ENCODE data around the gene PDCD11. TPM values are rescaled to one million over a fixed set of nuclear protein-coding genes. Genes with fewer than 3 reads are reported as not detected.

Gene PDCD11
- total and polyA plus RNA-seq, 2 experiments from 2014 or later = 17.5 to 26.6 TPM

DNA sequence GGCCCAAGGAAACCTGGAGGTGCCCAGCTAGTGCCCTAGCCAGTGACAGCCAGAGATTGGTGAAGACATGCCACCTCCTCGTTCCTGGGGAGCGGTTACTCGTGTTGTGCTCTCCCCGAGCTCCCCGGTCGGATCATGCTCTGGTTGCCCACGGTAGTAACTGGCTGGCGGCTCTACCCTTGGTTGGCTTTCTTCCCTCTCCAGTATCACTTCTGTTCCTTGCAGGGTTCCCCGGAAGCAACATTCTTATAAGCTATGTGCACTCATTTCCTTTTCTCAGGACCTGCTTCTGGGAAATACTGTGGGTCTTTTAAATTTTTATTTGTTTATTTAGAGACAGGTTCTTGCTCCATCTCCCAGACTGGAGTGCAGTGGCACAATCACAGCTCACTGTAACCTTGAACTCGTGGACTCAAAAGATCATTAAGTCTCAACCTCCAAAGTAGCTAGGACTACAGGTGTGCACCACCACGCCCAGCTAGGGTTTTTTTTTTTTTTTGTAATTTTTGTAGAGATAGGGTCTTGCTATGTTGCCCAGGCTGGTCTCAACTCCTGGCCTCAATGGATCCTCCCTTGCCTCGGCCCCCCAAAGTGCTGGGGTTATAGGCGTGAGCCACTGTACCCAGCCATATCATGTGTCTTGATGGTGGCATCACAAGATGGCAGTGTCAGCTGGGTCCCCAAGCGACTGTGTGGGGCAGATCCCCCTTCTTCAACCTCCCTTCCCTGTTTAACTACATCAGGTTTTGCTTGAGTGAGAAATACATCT lies 69.2 kb downstream of the PDCD11 start:
- Histone ChIP-seq H3K36me3 (ENCODE audit: low read depth) (no peaks in the 10 kb centered on the region), H3K9me2 (ENCODE audit: insufficient read depth) (no peaks in the 10 kb centered on the region), H3K27ac (no peak overlapping the region), H3K9me3 (ENCODE audit: low read depth) (no peaks in the 10 kb centered on the region), H3K27me3 (replicated peaks; ENCODE audit: insufficient read depth) (no peaks in the 10 kb centered on the region), H4K20me1 (ENCODE audit: insufficient read depth) (no peaks in the 10 kb centered on the region), H3F3A (ENCODE audit: insufficient read depth) (no peaks in the 10 kb centered on the region), H3K9ac (no peak overlapping the region), H3K79me2 (ENCODE audit: insufficient read depth) (no peaks in the 10 kb centered on the region), H3K4me1 (ENCODE audit: insufficient read depth) (no peaks in the 10 kb centered on the region), H2AFZ (no peak overlapping the region), H3K4me3 (no peak overlapping the region), H3K4me2 (ENCODE audit: unreplicated experiment) (no peak overlapping the region)
- in situ Hi-C loops (cut with MboI) = no loop called here
- 77 to 89% methylated on average over 13 to 14 of the region's 14 CpGs for WGBS, 2 experiments (ENCODE audit: low coverage in 1 of 2, low lambda C conversion rate in 2 of 2, missing lambda C conversion rate in 2 of 2)
- TF ChIP-seq EZH2 (IDR thresholded peaks at IDR 0.05; ENCODE audit: insufficient read depth, poor library complexity, severe bottlenecking) (no peak), EZH2phosphoT487 (IDR thresholded peaks at IDR 0.05; ENCODE audit: insufficient read depth, low read depth) (no peak)
- DNase-seq = no peak

DNA sequence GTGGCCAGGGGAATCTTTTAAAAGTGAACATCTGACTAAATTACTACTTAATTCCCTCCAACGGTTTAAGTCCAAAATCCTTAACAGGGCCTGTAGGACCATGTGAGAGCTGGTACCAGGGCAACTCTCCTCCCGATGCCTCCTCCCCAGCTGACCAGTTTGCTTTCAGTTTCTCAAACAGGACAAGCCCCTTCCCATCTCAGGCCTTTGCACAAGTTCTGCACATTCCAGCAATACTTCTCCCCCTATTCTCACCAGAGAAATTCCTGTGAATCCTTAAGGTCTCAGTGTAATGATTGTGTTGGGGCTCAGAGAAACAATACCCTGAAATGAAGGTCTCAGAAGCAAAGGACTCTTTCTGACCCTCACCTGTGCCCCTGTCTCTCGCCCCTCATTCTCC lies 70.3 kb downstream of the PDCD11 start:
- H2AFZ ChIP-seq = no peak overlapping the region
- no peaks in the 10 kb centered on the region for H3K9me3 ChIP-seq (ENCODE audit: low read depth)
- no peak overlapping the region for H3K4me2 ChIP-seq (ENCODE audit: unreplicated experiment)
- no peaks in the 10 kb centered on the region for H3K36me3 ChIP-seq (ENCODE audit: low read depth)
- no peak for TF ChIP-seq EZH2 (IDR thresholded peaks at IDR 0.05; ENCODE audit: insufficient read depth, poor library complexity, severe bottlenecking)
- TF ChIP-seq EZH2phosphoT487 (IDR thresholded peaks at IDR 0.05; ENCODE audit: insufficient read depth, low read depth) = no peak
- no peak overlapping the region for H3K4me3 ChIP-seq
- no peaks in the 10 kb centered on the region for H3K79me2 ChIP-seq (ENCODE audit: insufficient read depth)
- no peaks in the 10 kb centered on the region for H3K9me2 ChIP-seq (ENCODE audit: insufficient read depth)
- no peak overlapping the region for H3K9ac ChIP-seq
- H3F3A ChIP-seq (ENCODE audit: insufficient read depth) = no peaks in the 10 kb centered on the region
- WGBS, 2 experiments (ENCODE audit: low coverage in 1 of 2, low lambda C conversion rate in 2 of 2, missing lambda C conversion rate in 2 of 2) = 72 to 77% methylated on average over 3 of the region's 3 CpGs
- no peaks in the 10 kb centered on the region for H3K27me3 ChIP-seq (replicated peaks; ENCODE audit: insufficient read depth)
- no peak overlapping the region for H3K27ac ChIP-seq
- in situ Hi-C loops (cut with MboI) = no loop called here
- H4K20me1 ChIP-seq (ENCODE audit: insufficient read depth) = no peaks in the 10 kb centered on the region
- H3K4me1 ChIP-seq (ENCODE audit: insufficient read depth) = no peaks in the 10 kb centered on the region
- no peak for DNase-seq

DNA sequence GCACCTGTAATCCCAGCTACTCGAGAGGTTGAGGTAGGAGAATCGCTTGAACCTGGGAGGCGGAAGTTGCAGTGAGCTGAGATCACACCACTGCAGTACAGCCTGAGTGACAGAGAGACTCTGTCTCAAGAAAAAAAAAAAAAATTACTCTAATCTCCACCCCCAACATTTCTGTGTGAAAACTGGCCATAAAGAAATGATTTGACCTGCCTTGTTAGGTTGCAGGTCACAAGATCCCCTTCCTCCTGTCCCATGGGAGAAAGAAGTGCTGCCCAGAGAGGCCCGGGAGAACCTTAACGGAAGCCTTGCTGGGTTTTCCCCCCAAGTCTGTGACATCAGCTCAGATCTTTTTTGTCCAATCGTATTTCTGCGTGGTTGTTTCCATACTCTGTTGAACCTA lies 71.0 kb downstream of the PDCD11 start:
- Histone ChIP-seq H2AFZ (no peak overlapping the region), H3K36me3 (ENCODE audit: low read depth) (no peaks in the 10 kb centered on the region), H3K27ac (no peak overlapping the region), H3K27me3 (replicated peaks; ENCODE audit: insufficient read depth) (no peaks in the 10 kb centered on the region), H3K4me1 (ENCODE audit: insufficient read depth) (no peaks in the 10 kb centered on the region), H3K4me2 (ENCODE audit: unreplicated experiment) (no peak overlapping the region), H3K9ac (no peak overlapping the region), H4K20me1 (ENCODE audit: insufficient read depth) (no peaks in the 10 kb centered on the region), H3K9me3 (ENCODE audit: low read depth) (no peaks in the 10 kb centered on the region), H3K79me2 (ENCODE audit: insufficient read depth) (no peaks in the 10 kb centered on the region), H3F3A (ENCODE audit: insufficient read depth) (no peaks in the 10 kb centered on the region), H3K4me3 (no peak overlapping the region), H3K9me2 (ENCODE audit: insufficient read depth) (no peaks in the 10 kb centered on the region)
- no peak for DNase-seq
- WGBS, 2 experiments (ENCODE audit: low coverage in 1 of 2, low lambda C conversion rate in 2 of 2, missing lambda C conversion rate in 2 of 2) = 86 to 91% methylated on average over 7 of the region's 7 CpGs
- TF ChIP-seq EZH2phosphoT487 (IDR thresholded peaks at IDR 0.05; ENCODE audit: insufficient read depth, low read depth) = no peak
- in situ Hi-C loops (cut with MboI) = no loop called here

DNA sequence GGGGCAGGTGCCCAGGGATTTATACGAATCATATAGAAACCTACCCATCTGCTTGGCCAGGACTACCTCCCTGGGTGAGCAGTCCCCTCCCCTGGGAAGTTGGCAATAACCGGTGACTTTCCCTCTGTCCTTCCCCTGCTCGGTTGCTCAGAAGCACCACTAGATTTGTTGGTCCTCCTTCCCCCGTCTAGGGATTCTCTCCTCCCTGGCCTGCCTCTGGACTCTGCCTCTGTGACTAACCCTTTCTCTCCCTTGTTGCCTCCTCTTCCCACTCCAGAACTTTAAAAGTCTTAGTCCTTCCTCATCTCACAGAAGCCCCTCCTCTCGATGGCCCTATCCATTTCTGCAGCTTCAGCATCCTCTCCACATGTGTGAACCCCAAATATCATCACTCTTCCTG lies 72.8 kb downstream of the PDCD11 start:
- no peaks in the 10 kb centered on the region for H3K9me3 ChIP-seq (ENCODE audit: low read depth)
- H3K4me2 ChIP-seq (ENCODE audit: unreplicated experiment) = no peak overlapping the region
- no peak overlapping the region for H3K9ac ChIP-seq
- no peaks in the 10 kb centered on the region for H3K4me1 ChIP-seq (ENCODE audit: insufficient read depth)
- H4K20me1 ChIP-seq (ENCODE audit: insufficient read depth) = no peaks in the 10 kb centered on the region
- in situ Hi-C loops (cut with MboI) = no loop called here
- no peak overlapping the region for H2AFZ ChIP-seq
- no peak for DNase-seq
- no peak for TF ChIP-seq EZH2 (IDR thresholded peaks at IDR 0.05; ENCODE audit: insufficient read depth, poor library complexity, severe bottlenecking)
- no peak for TF ChIP-seq EZH2phosphoT487 (IDR thresholded peaks at IDR 0.05; ENCODE audit: insufficient read depth, low read depth)
- no peak overlapping the region for H3K27ac ChIP-seq
- no peaks in the 10 kb centered on the region for H3K27me3 ChIP-seq (replicated peaks; ENCODE audit: insufficient read depth)
- 50 to 54% methylated on average over 5 of the region's 5 CpGs for WGBS, 2 experiments (ENCODE audit: low coverage in 1 of 2, low lambda C conversion rate in 2 of 2, missing lambda C conversion rate in 2 of 2)
- no peaks in the 10 kb centered on the region for H3F3A ChIP-seq (ENCODE audit: insufficient read depth)
- H3K9me2 ChIP-seq (ENCODE audit: insufficient read depth) = no peaks in the 10 kb centered on the region
- H3K79me2 ChIP-seq (ENCODE audit: insufficient read depth) = no peaks in the 10 kb centered on the region
- H3K4me3 ChIP-seq = no peak overlapping the region
- H3K36me3 ChIP-seq (ENCODE audit: low read depth) = no peaks in the 10 kb centered on the region

Measured in GM23248 (cell line).